Effector memory CD4-positive, alpha-beta T cell (primary cell): ENCODE results near the gene CCT3.
A peak's percentile ranks its signal among the peaks of the same experiment; 100 is the strongest.

Experiments
- DNase-seq, 3 donors: peaks; one replicate each; pipeline ENCODE4 v3.0.0-alpha.2; 2020
- H3K27ac ChIP-seq: 2 replicates; pipeline ENCODE4 v1.7.0; 2013; ENCODE audit warnings: mild to moderate bottlenecking, low read length, moderate library complexity; ENCODE audit not compliant: insufficient read depth, poor library complexity, severe bottlenecking
- H3K27me3 ChIP-seq: replicated peaks from 2 replicates; pipeline ENCODE4 v1.7.0; 2013; ENCODE audit warnings: mild to moderate bottlenecking, low read length; ENCODE audit not compliant: insufficient read depth, control insufficient read depth, poor library complexity, severe bottlenecking
- H3K36me3 ChIP-seq: 2 replicates; pipeline ENCODE4 v1.7.0; 2013; ENCODE audit warnings: mild to moderate bottlenecking, low read length, moderate library complexity; ENCODE audit not compliant: control insufficient read depth, insufficient read depth
- H3K4me1 ChIP-seq: 2 replicates; pipeline ENCODE4 v1.7.0; 2013; ENCODE audit warnings: low read length, mild to moderate bottlenecking; ENCODE audit not compliant: control insufficient read depth, insufficient read depth, poor library complexity, severe bottlenecking
- H3K4me3 ChIP-seq: 2 replicates; pipeline ENCODE4 v1.7.0; 2013; ENCODE audit warnings: low read length, low read depth, mild to moderate bottlenecking; ENCODE audit not compliant: insufficient read depth, poor library complexity, severe bottlenecking
- H3K9me3 ChIP-seq: 2 replicates; pipeline ENCODE4 v1.7.0; 2013; ENCODE audit warnings: mild to moderate bottlenecking, low read length, moderate library complexity; ENCODE audit not compliant: control insufficient read depth

CCT3 gene

GRCh38 chr1:156263288-156263655 is 74.8 kb downstream of the CCT3 start:
- DNase-seq = no peak
- Histone ChIP-seq H3K9me3 (no peaks in the 10 kb centered on the region), H3K27me3 (no peaks in the 10 kb centered on the region), H3K4me1 (no peaks in the 10 kb centered on the region), H3K36me3 (peaks cover 81% of the 10 kb centered on the region), H3K4me3 (no peak overlapping the region), H3K27ac (no peak overlapping the region)

GRCh38 chr1:156262461-156263287 is 75.4 kb downstream of the CCT3 start:
- H3K9me3 ChIP-seq = no peaks in the 10 kb centered on the region
- H3K4me1 ChIP-seq = no peaks in the 10 kb centered on the region
- no peak overlapping the region for H3K27ac ChIP-seq
- no peaks in the 10 kb centered on the region for H3K27me3 ChIP-seq
- DNase-seq = no peak
- peaks cover 81% of the 10 kb centered on the region for H3K36me3 ChIP-seq
- no peak overlapping the region for H3K4me3 ChIP-seq

- no peaks in the 10 kb centered on the region for H3K4me1 ChIP-seq
- H3K36me3 ChIP-seq = peaks cover 78% of the 10 kb centered on the region
- no peaks in the 10 kb centered on the region for H3K27me3 ChIP-seq
- H3K4me3 ChIP-seq = no peak overlapping the region
- H3K27ac ChIP-seq = no peak overlapping the region
- DNase-seq = no peak
- H3K9me3 ChIP-seq = no peaks in the 10 kb centered on the region
Measured at GRCh38 chr1:156260896-156261295, 77.2 kb downstream of the CCT3 start.

- Histone ChIP-seq H3K36me3 (peaks cover 71% of the 10 kb centered on the region), H3K4me3 (no peak overlapping the region), H3K4me1 (no peaks in the 10 kb centered on the region), H3K9me3 (no peaks in the 10 kb centered on the region), H3K27me3 (no peaks in the 10 kb centered on the region), H3K27ac (peak overlapping the region; percentile 3)
- no peak for DNase-seq
Measured at GRCh38 chr1:156259805-156260204, 78.3 kb downstream of the CCT3 start.
